Right lobe of liver (tissue), 6 donors: ENCODE data around the gene EML5. TPM values are rescaled to one million over a fixed set of nuclear protein-coding genes. Genes with fewer than 3 reads are reported as not detected.

ENCODE experiments used
- ATAC-seq, 4 donors: fragments of 200-7000 bp; cut with Tn5 transposase; one replicate each; pipeline ENCODE4 v1.9.1; 2020; ENCODE audit warnings: mild to moderate bottlenecking in 4 of 4, moderate library complexity in 4 of 4
- DNase-seq, 3 donors: peaks; one replicate each; pipeline ENCODE4 v3.0.0-alpha.2; 2020
- H3K27ac ChIP-seq, 3 donors: fragments of 200-600 bp; one replicate each; pipeline ENCODE4 v1.8.0; 2022
- H3K27me3 ChIP-seq, 2 donors: fragments of 200-600 bp; one replicate each; pipeline ENCODE4 v1.8.0; 2022
- H3K36me3 ChIP-seq, 4 donors: fragments of 200-600 bp; sonication (generic) in 1 of 4; one replicate each; pipeline versions ENCODE4 v1.5.1 to v1.8.0; 2017 to 2022; ENCODE audit warnings: control low read depth in 1 of 4
- H3K4me1 ChIP-seq, 4 donors: fragments of 200-600 bp; sonication (generic) in 1 of 4; one replicate each; pipeline versions ENCODE4 v1.5.1 to v1.8.0; 2017 to 2022; ENCODE audit warnings: control low read depth in 1 of 4
- H3K4me3 ChIP-seq, 3 donors: fragments of 200-600 bp; one replicate each; pipeline ENCODE4 v1.8.0; 2022
- H3K9me3 ChIP-seq, 4 donors: fragments of 200-600 bp; sonication (generic) in 1 of 4; one replicate each; pipeline versions ENCODE4 v1.5.1 to v1.8.0; 2017 to 2022; ENCODE audit warnings: control low read depth in 1 of 4
- CTCF ChIP-seq, 4 donors: fragments of 200-600 bp in 3 of 4; fragments of 450-650 bp in 1 of 4; IDR thresholded peaks; one replicate each; pipeline versions ENCODE4 v1.5.1 to v1.8.0; 2016 to 2022; ENCODE audit warnings: antibody characterized with exemption in 4 of 4, mild to moderate bottlenecking in 2 of 4
- POLR2A ChIP-seq: fragments of 450-650 bp; IDR thresholded peaks from one replicate; pipeline ENCODE4 v1.6.1; 2017; ENCODE audit warnings: antibody characterized with exemption, mild to moderate bottlenecking
- WGBS: methylation state at CpG from one replicate; pipeline ENCODE4 v1.1.6; 2018; ENCODE audit warnings: low coverage, low lambda C conversion rate; ENCODE audit not compliant: insufficient coverage; ENCODE audit errors: missing lambda C conversion rate; 5-methylcytosine and 5-hydroxymethylcytosine counted together
- intact Hi-C, 2 donors: fragments of 100-400 bp; cut with DNase I; formaldehyde crosslinking; loops; one replicate each; pipeline versions ENCODE4 v1.11.2 to v1.14.1; 2022
- total RNA-seq, 6 experiments: library from RNA; depleted of rRNA in 2 of 6; stranded (reverse); fragments of >200 nt in 2 of 6; fragmentation: NEBNext Ultra II Directional in 3 of 6; extraction: Animal tissue kit (Norgen Biotek cat#: 25700) in 3 of 6; gene quantifications; one replicate each; pipeline versions ENCODE4 v1.1.0 to v1.2.4, GENCODE V29; 2016 to 2023
- donor health status: DM: no; HTN: yes; CAD: no.
- donor health status: DM: no; HTN: no; CAD: no.
- donor health status: DM: no; HTN: no; CAD: no.
- donor health status: DM: no; HTN: yes; CAD: no.
- donor health status: DM: no; HTN: yes; CAD: no.

Gene EML5
- total RNA-seq, 6 experiments from 2014 or later: 0.07 to 1.7 (median 0.24) TPM

- WGBS: 0% methylated on average over 1 of the region's 4 CpGs
- Histone ChIP-seq H3K4me3 (no peak overlapping the region), H3K36me3 (no peaks in the 10 kb centered on the region), H3K27ac (no peak overlapping the region), H3K4me1 (peaks cover 0 to 7% (median 3%) of the 10 kb centered on the region in 4 donors), H3K27me3 (no peaks in the 10 kb centered on the region), H3K9me3 (no peaks in the 10 kb centered on the region)
- TF ChIP-seq CTCF (IDR thresholded peaks at IDR 0.05) (no peak), POLR2A (no peak)
- no peak for ATAC-seq
- intact Hi-C loops: no loop called here
- no peak for DNase-seq
Measured at GRCh38 chr14:88669346-88669745, 123.4 kb downstream of the EML5 start.

GRCh38 chr14:88668448-88669116 is 124.2 kb downstream of the EML5 start:
- intact Hi-C loops: no loop called here
- Histone ChIP-seq H3K27ac (no peak overlapping the region), H3K36me3 (no peaks in the 10 kb centered on the region), H3K4me1 (peaks cover 0 to 7% (median 3%) of the 10 kb centered on the region in 4 donors), H3K9me3 (no peaks in the 10 kb centered on the region), H3K4me3 (no peak overlapping the region), H3K27me3 (no peaks in the 10 kb centered on the region)
- no peak for TF ChIP-seq CTCF (IDR thresholded peaks at IDR 0.05)
- no peak for TF ChIP-seq POLR2A
- ATAC-seq (peak in 2 of 4 donors; percentile 34 to 37), DNase-seq (no peak)
- WGBS: 81% methylated on average over 3 of the region's 3 CpGs

- peaks cover 0 to 7% (median 3%) of the 10 kb centered on the region in 4 donors for H3K4me1 ChIP-seq
- H3K9me3 ChIP-seq: no peaks in the 10 kb centered on the region
- H3K27me3 ChIP-seq: no peaks in the 10 kb centered on the region
- H3K27ac ChIP-seq: no peak overlapping the region
- peak in 2 of 3 donors; percentile 25 to 73 for DNase-seq
- TF ChIP-seq POLR2A: no peak
- TF ChIP-seq CTCF (IDR thresholded peaks at IDR 0.05): peak; percentile 70 to 89 (median 82)
- no peak overlapping the region for H3K4me3 ChIP-seq
- WGBS: 67% methylated on average over 2 of the region's 4 CpGs
- peak; percentile 98 to 99 (median 98) for ATAC-seq
- no peaks in the 10 kb centered on the region for H3K36me3 ChIP-seq
- intact Hi-C loops: no loop called here
Measured at GRCh38 chr14:88667555-88668273, 125.0 kb downstream of the EML5 start.

DNA sequence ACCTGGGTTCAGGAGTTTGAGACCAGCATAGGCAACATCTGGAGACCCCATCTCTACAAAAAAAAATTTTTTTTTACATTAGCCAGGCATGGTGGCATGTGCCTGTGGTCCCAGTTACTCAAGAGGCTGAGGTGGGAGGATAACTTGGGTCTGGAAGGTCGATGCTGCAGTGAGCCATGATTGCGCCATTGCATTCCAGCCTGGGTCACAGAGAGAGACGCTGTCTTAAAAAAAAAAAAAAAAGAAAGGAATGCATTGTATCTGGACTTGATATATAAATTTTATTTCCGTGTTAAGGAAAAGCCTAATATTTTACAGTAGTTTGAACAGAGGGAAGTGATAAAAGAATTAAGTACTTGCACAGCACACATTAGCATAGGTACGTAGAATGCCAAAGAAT is 132.7 kb downstream of the EML5 start:
- WGBS: 63% methylated on average over 5 of the region's 5 CpGs
- H3K4me1 ChIP-seq: no peaks in the 10 kb centered on the region
- ATAC-seq: no peak

More for the DNA sequence above, 132.7 kb downstream of the EML5 start:
- DNase-seq: no peak
- Histone ChIP-seq H3K4me3 (no peak overlapping the region), H3K9me3 (no peaks in the 10 kb centered on the region), H3K27me3 (no peaks in the 10 kb centered on the region), H3K36me3 (no peaks in the 10 kb centered on the region), H3K27ac (no peak overlapping the region)
- intact Hi-C loops: no loop called here
- TF ChIP-seq CTCF (IDR thresholded peaks at IDR 0.05) (no peak), POLR2A (no peak)
